GM12875 (cell line): Measurements from ENCODE around the gene RPL11.
A peak's percentile ranks its signal among the peaks of the same experiment; 100 is the strongest.
"Not testable (repeated sequence)": the region's sequence is repeated elsewhere in the genome, so short reads cannot be mapped to it uniquely, and the experiment has no call there.

Experiments
- H3K4me3 ChIP-seq: one replicate; pipeline ENCODE4 v1.5.1; 2011; ENCODE audit warnings: low read depth, low read length, control low read depth
- CTCF ChIP-seq: IDR thresholded peaks from 2 replicates; pipeline ENCODE4 v1.5.1; 2011; ENCODE audit warnings: low read depth, mild to moderate bottlenecking, control low read depth, inconsistent platforms, low read length, moderate library complexity, borderline replicate concordance; ENCODE audit not compliant: insufficient read depth

Gene RPL11

GRCh38 chr1:23648576-23648975 lies 43.0 kb upstream of the RPL11 start:
- H3K4me3 ChIP-seq: no peak overlapping the region
- TF ChIP-seq CTCF: no peak

- not testable (repeated sequence) for H3K4me3 ChIP-seq
These were observed 42.4 kb upstream of the RPL11 start for GRCh38 chr1:23649157-23649556.

- TF ChIP-seq CTCF: no peak
- H3K4me3 ChIP-seq: no peak overlapping the region
These were observed 41.1 kb upstream of the RPL11 start for GRCh38 chr1:23650344-23650990.

GRCh38 chr1:23651069-23651808 lies 40.4 kb upstream of the RPL11 start:
- H3K4me3 ChIP-seq: no peak overlapping the region
- no peak for TF ChIP-seq CTCF

- no peak overlapping the region for H3K4me3 ChIP-seq
- peak; percentile 91 for TF ChIP-seq CTCF
These were observed 33.8 kb upstream of the RPL11 start for GRCh38 chr1:23657659-23658275.

GRCh38 chr1:23660671-23661070 lies 30.9 kb upstream of the RPL11 start:
- no peak overlapping the region for H3K4me3 ChIP-seq
- TF ChIP-seq CTCF: no peak

- TF ChIP-seq CTCF: no peak
- no peak overlapping the region for H3K4me3 ChIP-seq
These were observed 29.7 kb upstream of the RPL11 start for GRCh38 chr1:23661887-23662286.
